ENCODE data around the gene SYTL1.

DNA sequence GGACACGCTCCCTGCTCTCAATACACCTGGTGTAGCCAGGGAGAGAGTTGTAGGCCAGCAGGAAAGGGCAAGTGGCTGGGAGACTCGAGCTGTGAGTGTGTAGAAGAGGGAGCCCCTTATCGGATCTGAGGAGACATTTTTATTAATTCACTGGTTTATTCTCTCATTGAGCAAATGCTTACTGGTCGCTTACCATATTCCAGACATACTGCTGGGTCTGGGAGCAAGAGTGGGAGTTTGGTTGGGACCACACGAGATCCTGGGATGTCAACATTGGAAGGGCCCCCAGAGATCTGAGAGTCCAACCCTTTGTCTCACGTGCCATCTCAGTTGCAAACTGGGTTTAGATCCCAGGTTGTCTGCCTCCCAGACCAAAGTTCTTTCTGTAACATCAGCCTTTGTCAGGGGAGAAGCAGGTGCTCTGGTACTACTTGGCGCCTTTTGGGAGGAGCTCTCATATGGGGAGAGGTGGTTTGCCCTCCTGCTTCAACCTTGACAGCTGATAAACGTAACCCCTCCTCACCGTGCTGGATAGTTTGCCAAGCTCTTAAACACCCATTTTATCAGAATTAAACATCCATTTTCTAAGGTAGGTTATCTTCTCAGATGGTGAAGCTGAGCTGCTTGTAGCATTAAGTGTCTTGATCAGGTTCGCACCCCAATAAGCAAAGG lies 19.1 kb upstream of the SYTL1 start:
- TF ChIP-seq, protein P1, sequence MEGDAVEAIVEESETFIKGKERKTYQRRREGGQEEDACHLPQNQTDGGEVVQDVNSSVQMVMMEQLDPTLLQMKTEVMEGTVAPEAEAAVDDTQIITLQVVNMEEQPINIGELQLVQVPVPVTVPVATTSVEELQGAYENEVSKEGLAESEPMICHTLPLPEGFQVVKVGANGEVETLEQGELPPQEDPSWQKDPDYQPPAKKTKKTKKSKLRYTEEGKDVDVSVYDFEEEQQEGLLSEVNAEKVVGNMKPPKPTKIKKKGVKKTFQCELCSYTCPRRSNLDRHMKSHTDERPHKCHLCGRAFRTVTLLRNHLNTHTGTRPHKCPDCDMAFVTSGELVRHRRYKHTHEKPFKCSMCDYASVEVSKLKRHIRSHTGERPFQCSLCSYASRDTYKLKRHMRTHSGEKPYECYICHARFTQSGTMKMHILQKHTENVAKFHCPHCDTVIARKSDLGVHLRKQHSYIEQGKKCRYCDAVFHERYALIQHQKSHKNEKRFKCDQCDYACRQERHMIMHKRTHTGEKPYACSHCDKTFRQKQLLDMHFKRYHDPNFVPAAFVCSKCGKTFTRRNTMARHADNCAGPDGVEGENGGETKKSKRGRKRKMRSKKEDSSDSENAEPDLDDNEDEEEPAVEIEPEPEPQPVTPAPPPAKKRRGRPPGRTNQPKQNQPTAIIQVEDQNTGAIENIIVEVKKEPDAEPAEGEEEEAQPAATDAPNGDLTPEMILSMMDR (conservative IDR thresholded peaks at IDR 0.05; ENCODE audit: low read length): no peak
- TF ChIP-seq EZH2phosphoT487 (IDR thresholded peaks at IDR 0.05; ENCODE audit: borderline replicate concordance, low read depth, low read length): no peak

Data from OCI-LY7 (cell line).